ENCODE measurements around the gene MYT1. TPM values are rescaled to one million over a fixed set of nuclear protein-coding genes. Genes with fewer than 3 reads are reported as not detected.

The MYT1 gene
- total RNA-seq, 1 experiment from 2014 or later: 7.1 TPM

DNA sequence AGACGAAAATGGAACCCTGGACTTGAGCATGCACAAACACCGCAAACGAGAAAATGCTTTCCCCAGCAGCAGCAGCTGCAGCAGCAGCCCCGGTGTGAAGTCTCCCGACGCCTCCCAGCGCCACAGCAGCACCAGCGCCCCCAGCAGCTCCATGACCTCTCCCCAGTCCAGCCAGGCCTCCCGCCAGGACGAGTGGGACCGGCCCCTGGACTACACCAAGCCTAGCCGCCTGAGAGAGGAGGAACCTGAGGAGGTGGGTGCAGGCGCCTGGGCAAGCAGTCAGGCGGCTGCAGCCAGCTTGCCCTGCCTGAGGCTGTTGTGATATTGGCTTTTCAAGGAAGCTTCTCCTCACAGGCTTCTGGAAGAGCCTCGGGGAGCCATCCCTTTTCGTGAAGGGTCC is 55.5 kb downstream of the MYT1 start:
- H3K36me3 ChIP-seq (ENCODE audit: control insufficient read depth in 1 of 2, insufficient read depth in 2 of 2, low read length in 2 of 2): no peaks in the 10 kb centered on the region
- H2AFZ ChIP-seq (ENCODE audit: low read depth, low read length, poor library complexity, severe bottlenecking): no peak overlapping the region
- H3K27me3 ChIP-seq (ENCODE audit: insufficient read depth, low read length): no peaks in the 10 kb centered on the region
- H3K79me2 ChIP-seq (ENCODE audit: insufficient read depth, low read length): no peaks in the 10 kb centered on the region
- TF ChIP-seq POLR2AphosphoS5 (IDR thresholded peaks at IDR 0.05; ENCODE audit: low read depth, low read length): no peak
- no peak for TF ChIP-seq SRF (IDR thresholded peaks at IDR 0.05; ENCODE audit: low read depth)
- TF ChIP-seq POLR2A (IDR thresholded peaks at IDR 0.05; ENCODE audit: borderline replicate concordance, extremely low read depth, insufficient read depth, insufficient read length): no peak
- no peak for TF ChIP-seq CBX3 (IDR thresholded peaks at IDR 0.05; ENCODE audit: low read depth)
- TF ChIP-seq, protein P1, sequence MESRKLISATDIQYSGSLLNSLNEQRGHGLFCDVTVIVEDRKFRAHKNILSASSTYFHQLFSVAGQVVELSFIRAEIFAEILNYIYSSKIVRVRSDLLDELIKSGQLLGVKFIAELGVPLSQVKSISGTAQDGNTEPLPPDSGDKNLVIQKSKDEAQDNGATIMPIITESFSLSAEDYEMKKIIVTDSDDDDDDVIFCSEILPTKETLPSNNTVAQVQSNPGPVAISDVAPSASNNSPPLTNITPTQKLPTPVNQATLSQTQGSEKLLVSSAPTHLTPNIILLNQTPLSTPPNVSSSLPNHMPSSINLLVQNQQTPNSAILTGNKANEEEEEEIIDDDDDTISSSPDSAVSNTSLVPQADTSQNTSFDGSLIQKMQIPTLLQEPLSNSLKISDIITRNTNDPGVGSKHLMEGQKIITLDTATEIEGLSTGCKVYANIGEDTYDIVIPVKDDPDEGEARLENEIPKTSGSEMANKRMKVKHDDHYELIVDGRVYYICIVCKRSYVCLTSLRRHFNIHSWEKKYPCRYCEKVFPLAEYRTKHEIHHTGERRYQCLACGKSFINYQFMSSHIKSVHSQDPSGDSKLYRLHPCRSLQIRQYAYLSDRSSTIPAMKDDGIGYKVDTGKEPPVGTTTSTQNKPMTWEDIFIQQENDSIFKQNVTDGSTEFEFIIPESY (IDR thresholded peaks at IDR 0.05; ENCODE audit: extremely low read depth, insufficient replicate concordance, low read length): no peak
- H3K4me1 ChIP-seq (ENCODE audit: control insufficient read depth in 1 of 2, insufficient read depth in 2 of 2, low read length in 2 of 2): no peaks in the 10 kb centered on the region
- no peak overlapping the region for H3K4me3 ChIP-seq (replicated peaks in 1 of 2; ENCODE audit: low read depth in 1 of 2, low read length in 2 of 2)
- no peaks in the 10 kb centered on the region for H4K20me1 ChIP-seq (ENCODE audit: insufficient read depth)
- POLR2A ChIA-PET: no interaction called here
- no TSS peak for BruUV-seq (replicated peaks)
- ATAC-seq (no peak), DNase-seq (ENCODE audit: low read depth, low spot score) (no peak)
- no peak overlapping the region for H3K9ac ChIP-seq (ENCODE audit: low read length)
- CTCF ChIA-PET: no interaction called here
- H3K9me2 ChIP-seq (ENCODE audit: insufficient read depth): no peaks in the 10 kb centered on the region
- no peak overlapping the region for H3K27ac ChIP-seq (ENCODE audit: low read depth, low read length)
- intact Hi-C loops (cut with micrococcal nuclease): no loop called here
- H3K4me2 ChIP-seq (ENCODE audit: low read length): no peak overlapping the region
- RAD21 ChIA-PET (ENCODE audit: low non-redundant PET in 1 of 2, low total read pairs in 2 of 2, uncharacterized antibody in 2 of 2, unreplicated experiment in 2 of 2): no interaction called here
- H3K9me3 ChIP-seq (ENCODE audit: control insufficient read depth in 1 of 2, insufficient read depth in 1 of 2, low read depth in 1 of 2, low read length in 2 of 2): no peaks in the 10 kb centered on the region

- Histone ChIP-seq H2AFZ (ENCODE audit: low read depth, low read length, poor library complexity, severe bottlenecking) (no peak overlapping the region), H3K9me3 (ENCODE audit: control insufficient read depth in 1 of 2, insufficient read depth in 1 of 2, low read depth in 1 of 2, low read length in 2 of 2) (no peaks in the 10 kb centered on the region), H3K9ac (ENCODE audit: low read length) (no peak overlapping the region), H3K79me2 (ENCODE audit: insufficient read depth, low read length) (no peaks in the 10 kb centered on the region), H3K4me1 (ENCODE audit: control insufficient read depth in 1 of 2, insufficient read depth in 2 of 2, low read length in 2 of 2) (no peaks in the 10 kb centered on the region), H3K27ac (ENCODE audit: low read depth, low read length) (no peak overlapping the region), H3K36me3 (ENCODE audit: control insufficient read depth in 1 of 2, insufficient read depth in 2 of 2, low read length in 2 of 2) (no peaks in the 10 kb centered on the region), H3K27me3 (ENCODE audit: insufficient read depth, low read length) (no peaks in the 10 kb centered on the region), H4K20me1 (ENCODE audit: insufficient read depth) (no peaks in the 10 kb centered on the region), H3K9me2 (ENCODE audit: insufficient read depth) (no peaks in the 10 kb centered on the region), H3K4me3 (replicated peaks in 1 of 2; ENCODE audit: low read depth in 1 of 2, low read length in 2 of 2) (no peak overlapping the region), H3K4me2 (ENCODE audit: low read length) (no peak overlapping the region)
- DNase-seq (ENCODE audit: low read depth, low spot score) (no peak), ATAC-seq (no peak)
- intact Hi-C loops (cut with micrococcal nuclease): no loop called here
- ChIA-PET POLR2A (no interaction called here), CTCF (no interaction called here), RAD21 (ENCODE audit: low non-redundant PET in 1 of 2, low total read pairs in 2 of 2, uncharacterized antibody in 2 of 2, unreplicated experiment in 2 of 2) (no interaction called here)
- TF ChIP-seq CEBPB (IDR thresholded peaks at IDR 0.05; ENCODE audit: low read depth): no peak
- no TSS peak for BruUV-seq (replicated peaks)
These were observed 56.2 kb downstream of the MYT1 start for GRCh38 chr20:64220420-64220819.

Measured in HCT116 (cell line).